HEK293T (cell line): ENCODE results near the gene OPCML.
A peak's percentile ranks its signal among the peaks of the same experiment; 100 is the strongest.

Experiments used
- CTCF ChIA-PET: fragments of 350-600 bp; formaldehyde crosslinking; extraction: SDS; loops from one replicate; lab custom pipeline; 2021; ENCODE audit warnings: antibody characterized with exemption, inconsistent platforms; lab: Yijun Ruan, JAX
- POLR2A ChIA-PET: fragments of 350-600 bp; formaldehyde crosslinking; extraction: SDS; loops from one replicate; lab custom pipeline; 2020; ENCODE audit warnings: antibody characterized with exemption, inconsistent platforms; lab: Yijun Ruan, JAX
- DNase-seq: peaks from one replicate; pipeline ENCODE4 v3.0.0; 2012; ENCODE audit warnings: mixed read lengths; ENCODE audit errors: extremely low spot score
- ARNT ChIP-seq: fragments of 450-650 bp; IDR thresholded peaks from 2 replicates; pipeline ENCODE4 v1.6.1; 2017; ENCODE audit warnings: mild to moderate bottlenecking
- BHLHE40 ChIP-seq: fragments of 450-650 bp; IDR thresholded peaks from 2 replicates; pipeline ENCODE4 v1.6.1; 2016; ENCODE audit warnings: mild to moderate bottlenecking, moderate library complexity, borderline replicate concordance
- CTBP1 ChIP-seq: fragments of 450-650 bp; IDR thresholded peaks from 2 replicates; pipeline ENCODE4 v1.6.1; 2016; ENCODE audit warnings: borderline replicate concordance
- ELF4 ChIP-seq: fragments of 450-650 bp; IDR thresholded peaks from 2 replicates; pipeline ENCODE4 v1.6.1; 2017; ENCODE audit warnings: antibody characterized with exemption
- FOXA1 ChIP-seq: fragments of 450-650 bp; IDR thresholded peaks from 2 replicates; pipeline ENCODE4 v1.6.1; 2016; ENCODE audit warnings: mild to moderate bottlenecking
- FOXK2 ChIP-seq: fragments of 450-650 bp; IDR thresholded peaks from 2 replicates; pipeline ENCODE4 v1.6.1; 2016; ENCODE audit warnings: mild to moderate bottlenecking
- FOXM1 ChIP-seq: fragments of 450-650 bp; IDR thresholded peaks from 2 replicates; pipeline ENCODE4 v1.6.1; 2017; ENCODE audit warnings: mild to moderate bottlenecking, borderline replicate concordance
- HDGF ChIP-seq: fragments of 450-650 bp; IDR thresholded peaks from 2 replicates; pipeline ENCODE4 v1.6.1; 2017; ENCODE audit warnings: antibody characterized with exemption, borderline replicate concordance
- L3MBTL2 ChIP-seq: fragments of 450-650 bp; conservative IDR thresholded peaks from 2 replicates; pipeline ENCODE4 v1.6.1; 2016; ENCODE audit warnings: mild to moderate bottlenecking
- LEF1 ChIP-seq: fragments of 450-650 bp; IDR thresholded peaks from 2 replicates; pipeline ENCODE4 v1.6.1; 2017; ENCODE audit warnings: mild to moderate bottlenecking, borderline replicate concordance
- NFRKB ChIP-seq: fragments of 450-650 bp; IDR thresholded peaks from 2 replicates; pipeline ENCODE4 v1.6.1; 2016; ENCODE audit warnings: mild to moderate bottlenecking, moderate library complexity
- SP1 ChIP-seq: fragments of 450-650 bp; IDR thresholded peaks from 2 replicates; pipeline ENCODE4 v1.6.1; 2017
- SUZ12 ChIP-seq: fragments of 450-650 bp; IDR thresholded peaks from 2 replicates; pipeline ENCODE4 v1.6.1; 2016; ENCODE audit warnings: mild to moderate bottlenecking
- TARDBP ChIP-seq: fragments of 450-650 bp; IDR thresholded peaks from 2 replicates; pipeline ENCODE4 v1.6.1; 2016
- ZNF384 ChIP-seq: fragments of 450-650 bp; IDR thresholded peaks from 2 replicates; pipeline ENCODE4 v1.6.1; 2016
- TF ChIP-seq, protein P1 (sequence below): fragments of 450-650 bp; IDR thresholded peaks from 2 replicates; pipeline ENCODE4 v1.6.1; 2016

The OPCML gene

DNA sequence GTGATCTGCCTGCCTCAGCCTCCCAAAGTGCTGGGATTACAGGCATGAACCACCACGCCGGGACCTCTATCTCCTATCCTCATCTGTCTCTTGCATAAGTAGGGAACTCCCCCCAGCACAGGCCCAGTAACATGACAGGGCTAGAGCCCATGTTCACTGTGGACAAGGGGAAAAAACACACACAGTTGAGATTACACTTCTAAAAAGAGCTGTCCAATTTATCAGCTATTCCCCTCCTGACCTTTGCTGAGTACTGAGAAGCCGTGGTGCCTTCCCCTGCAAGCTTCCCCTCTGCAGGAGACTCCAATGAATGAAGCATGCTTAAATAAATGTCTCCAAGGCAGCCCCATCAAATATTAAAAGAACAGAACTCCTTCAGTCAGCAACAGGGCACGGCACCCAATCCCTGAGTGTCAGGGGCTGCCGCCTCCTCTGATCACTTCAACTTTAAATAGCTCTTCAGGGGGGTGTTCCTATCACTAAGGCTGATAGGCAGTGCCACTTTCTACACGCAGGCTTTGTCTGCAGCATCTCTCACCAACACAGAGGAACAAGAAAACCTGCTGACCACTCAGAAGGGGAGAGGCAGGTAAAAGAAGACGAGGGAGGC lies 385.5 kb downstream of the OPCML start:
- TF ChIP-seq, protein P1, sequence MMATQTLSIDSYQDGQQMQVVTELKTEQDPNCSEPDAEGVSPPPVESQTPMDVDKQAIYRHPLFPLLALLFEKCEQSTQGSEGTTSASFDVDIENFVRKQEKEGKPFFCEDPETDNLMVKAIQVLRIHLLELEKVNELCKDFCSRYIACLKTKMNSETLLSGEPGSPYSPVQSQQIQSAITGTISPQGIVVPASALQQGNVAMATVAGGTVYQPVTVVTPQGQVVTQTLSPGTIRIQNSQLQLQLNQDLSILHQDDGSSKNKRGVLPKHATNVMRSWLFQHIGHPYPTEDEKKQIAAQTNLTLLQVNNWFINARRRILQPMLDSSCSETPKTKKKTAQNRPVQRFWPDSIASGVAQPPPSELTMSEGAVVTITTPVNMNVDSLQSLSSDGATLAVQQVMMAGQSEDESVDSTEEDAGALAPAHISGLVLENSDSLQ = no peak
- TF ChIP-seq BHLHE40 (no peak), ZNF384 (no peak), SP1 (no peak), TARDBP (no peak), L3MBTL2 (no peak), SUZ12 (no peak), CTBP1 (no peak)
- no peak for DNase-seq
- ChIA-PET CTCF (no interaction called here), POLR2A (no interaction called here)

DNA sequence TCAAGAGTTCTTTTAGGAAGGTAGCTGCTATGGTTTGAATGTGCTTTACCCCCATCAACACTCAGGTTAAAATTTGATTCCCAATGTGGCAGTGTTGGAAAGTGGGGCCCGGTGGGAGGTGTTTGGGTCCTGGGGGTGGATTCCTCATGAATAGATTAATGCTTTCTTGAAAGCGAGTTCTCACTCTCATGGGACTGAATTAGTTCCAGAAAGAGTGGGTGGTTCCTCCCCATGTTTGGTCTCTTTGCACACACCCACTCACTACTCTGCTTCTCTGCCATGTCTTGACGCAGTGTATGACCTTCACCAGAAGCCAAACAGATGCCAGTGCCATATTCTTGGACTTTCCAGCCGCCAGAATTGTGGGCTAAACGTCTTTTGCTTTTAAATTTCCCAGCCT lies 394.4 kb downstream of the OPCML start:
- no peak for DNase-seq
- ChIA-PET POLR2A (no interaction called here), CTCF (no interaction called here)
- TF ChIP-seq BHLHE40 = no peak
- no peak for TF ChIP-seq ZNF384
- no peak for TF ChIP-seq TARDBP
- no peak for TF ChIP-seq FOXM1
- no peak for TF ChIP-seq HDGF
- TF ChIP-seq, protein P1 = no peak
- no peak for TF ChIP-seq FOXK2
- no peak for TF ChIP-seq L3MBTL2
- no peak for TF ChIP-seq CTBP1
- TF ChIP-seq LEF1 = no peak
- no peak for TF ChIP-seq ELF4
- no peak for TF ChIP-seq FOXA1
- TF ChIP-seq SUZ12 = no peak
- no peak for TF ChIP-seq ARNT
- no peak for TF ChIP-seq SP1
- no peak for TF ChIP-seq NFRKB

DNA sequence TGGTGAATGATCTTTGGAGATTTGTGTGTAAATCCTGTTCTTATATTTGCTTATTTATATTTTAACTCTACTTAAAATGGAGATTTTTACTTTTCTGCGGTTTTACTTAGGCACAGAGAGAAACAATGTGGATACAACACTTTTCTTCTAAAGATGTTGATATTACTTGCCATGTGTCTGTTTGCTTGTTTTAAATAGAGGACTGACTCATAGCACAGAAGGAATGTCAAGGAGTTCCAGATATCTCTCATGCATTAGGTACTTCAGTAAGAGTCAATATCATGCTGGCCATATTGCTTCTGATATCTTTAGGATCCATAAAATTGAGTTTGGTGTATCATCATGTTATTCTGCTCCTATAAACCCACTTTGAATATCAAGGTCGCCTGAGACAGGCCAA lies 395.0 kb downstream of the OPCML start:
- DNase-seq = no peak
- ChIA-PET POLR2A (no interaction called here), CTCF (no interaction called here)
- TF ChIP-seq FOXM1 (no peak), ARNT (no peak), ELF4 (no peak), ZNF384 (no peak), L3MBTL2 (no peak), SUZ12 (no peak), TARDBP (no peak), LEF1 (no peak), FOXK2 (no peak), HDGF (no peak), FOXA1 (no peak), SP1 (no peak), BHLHE40 (no peak), NFRKB (no peak), CTBP1 (no peak)
- TF ChIP-seq, protein P1 = no peak

DNA sequence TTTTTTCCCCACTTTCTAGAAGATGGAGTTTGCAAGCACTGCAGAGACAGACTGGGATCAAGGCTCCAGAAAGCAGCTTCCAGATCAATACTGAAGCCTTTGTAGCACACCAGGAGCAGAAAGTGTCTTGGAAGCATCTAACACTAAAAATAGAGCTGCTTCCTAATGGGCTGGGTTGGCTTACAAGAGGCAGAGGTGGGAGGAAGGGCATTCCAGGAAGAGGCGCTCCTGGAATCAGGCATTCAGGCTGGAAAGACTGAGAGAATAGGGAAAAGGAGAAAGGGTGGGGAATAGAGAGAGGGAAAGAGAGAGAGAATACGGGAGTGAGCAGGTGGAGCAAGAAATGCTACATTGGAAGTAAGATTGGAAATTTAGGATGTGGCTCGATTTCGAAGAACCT lies 395.9 kb downstream of the OPCML start:
- CTCF ChIA-PET = no interaction called here
- no peak for DNase-seq
- TF ChIP-seq LEF1 (no peak), BHLHE40 (no peak), ELF4 (no peak)
- TF ChIP-seq, protein P1 = no peak
- POLR2A ChIA-PET = no interaction called here

DNA sequence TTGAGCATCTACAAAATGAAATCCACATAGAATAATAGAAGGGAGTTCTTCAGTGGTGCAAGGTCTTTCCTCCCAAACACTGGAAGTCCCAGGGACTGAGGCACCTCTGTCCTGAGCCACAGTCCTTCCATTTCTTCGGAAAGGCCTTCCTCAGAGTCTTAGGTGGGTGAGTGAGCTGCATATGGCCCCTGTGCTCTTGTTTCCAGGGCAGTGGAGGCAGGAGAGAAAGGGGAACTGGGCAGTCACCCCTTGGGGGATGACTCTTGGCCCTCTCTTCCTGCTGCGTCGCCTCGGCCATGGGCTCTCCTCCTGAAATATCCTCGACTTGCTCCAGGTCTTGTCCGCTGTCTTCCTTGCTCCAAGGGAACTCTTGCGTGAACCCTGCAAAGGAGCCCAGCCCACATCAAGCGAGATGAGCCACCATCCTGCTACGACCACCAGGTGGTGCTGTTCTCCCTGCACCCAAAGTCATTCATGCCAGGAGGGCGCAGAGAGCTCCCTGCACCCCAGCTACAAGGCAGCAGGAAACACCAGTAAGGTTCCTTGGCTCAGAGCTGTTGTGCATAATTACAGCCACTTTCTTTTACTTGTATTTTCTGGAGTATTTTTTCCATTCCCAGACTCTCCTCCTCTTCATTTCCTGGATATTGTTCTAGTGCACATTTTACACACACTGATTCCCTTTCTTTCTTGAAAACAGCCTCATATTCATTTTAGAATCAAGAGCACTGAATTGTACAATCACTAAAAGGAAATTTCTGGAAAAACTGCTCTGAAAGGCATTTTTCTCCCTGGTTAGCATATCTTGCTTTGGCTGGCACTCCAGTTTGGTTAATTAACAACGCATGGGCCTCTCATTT lies 397.8 kb downstream of the OPCML start:
- POLR2A ChIA-PET = no interaction called here

DNA sequence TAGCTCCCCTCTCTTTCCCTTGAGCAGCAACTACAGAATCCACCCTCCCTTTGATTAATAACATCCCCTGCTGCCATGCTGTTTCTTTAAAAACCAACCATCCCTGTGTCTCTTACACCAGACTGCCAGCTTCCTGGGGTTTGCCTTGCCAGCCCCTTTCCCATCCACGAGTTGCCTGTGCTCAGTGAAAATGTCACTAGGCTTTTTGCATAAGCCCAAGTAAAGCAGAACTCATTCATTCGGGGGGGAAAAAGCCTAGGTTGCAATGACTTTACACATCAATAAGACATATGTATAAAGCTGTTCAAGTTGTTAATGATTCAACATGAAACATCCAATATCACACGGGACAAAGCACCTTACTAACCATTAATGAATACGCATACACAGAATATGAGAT lies 398.7 kb downstream of the OPCML start:
- no peak for TF ChIP-seq SUZ12
- no peak for TF ChIP-seq TARDBP
- no peak for TF ChIP-seq ZNF384
- TF ChIP-seq ELF4 = no peak
- TF ChIP-seq FOXM1 = no peak
- TF ChIP-seq, protein P1 = no peak
- no peak for TF ChIP-seq ARNT
- no peak for TF ChIP-seq LEF1
- no peak for TF ChIP-seq FOXA1
- no peak for TF ChIP-seq FOXK2
- no peak for TF ChIP-seq BHLHE40
- no peak for TF ChIP-seq SP1
- no peak for TF ChIP-seq L3MBTL2
- no peak for TF ChIP-seq CTBP1
- no peak for TF ChIP-seq NFRKB
- TF ChIP-seq HDGF = no peak
- POLR2A ChIA-PET = no interaction called here
- CTCF ChIA-PET = interaction anchor here (1.9 to 3.2 kb wide), 2 partner anchors 23 to 701 kb away, joined by 7 to 14 read pairs; no protein-coding TSS in a partner anchor
- no peak for DNase-seq

More for the DNA sequence above, 397.8 kb downstream of the OPCML start:
- DNase-seq = peak; percentile 67
- TF ChIP-seq ZNF384 (no peak), SP1 (no peak), CTBP1 (no peak), FOXM1 (no peak)
- CTCF ChIA-PET = interaction anchor here (0.6 to 3.2 kb wide), 8 partner anchors 10 to 700 kb away, joined by 3 to 14 read pairs (median 4); no protein-coding TSS in a partner anchor
